Astrocyte of the spinal cord (primary cell): ENCODE data around the gene PSMD12.
"Not testable (repeated sequence)": the region's sequence is repeated elsewhere in the genome, so short reads cannot be mapped to it uniquely, and the experiment has no call there.

ENCODE experiments used
- DNase-seq: peaks from one replicate; pipeline ENCODE4 v3.0.0; 2011; ENCODE audit warnings: low read depth, low spot score
- H3K4me3 ChIP-seq: 2 replicates; pipeline ENCODE4 v1.5.1; 2011; ENCODE audit warnings: low read depth, mild to moderate bottlenecking, low read length, moderate library complexity
- in situ Hi-C: cut with HindIII; loops from 2 replicates; pipeline ENCODE4 v1.10.0; 2017; ENCODE audit warnings: low sequenced_read_pairs
- TF ChIP-seq, protein P1 (sequence below): IDR thresholded peaks from 2 replicates; pipeline ENCODE4 v1.5.1; 2012; ENCODE audit warnings: low read depth, mild to moderate bottlenecking, low read length, inconsistent platforms

PSMD12 gene

DNA sequence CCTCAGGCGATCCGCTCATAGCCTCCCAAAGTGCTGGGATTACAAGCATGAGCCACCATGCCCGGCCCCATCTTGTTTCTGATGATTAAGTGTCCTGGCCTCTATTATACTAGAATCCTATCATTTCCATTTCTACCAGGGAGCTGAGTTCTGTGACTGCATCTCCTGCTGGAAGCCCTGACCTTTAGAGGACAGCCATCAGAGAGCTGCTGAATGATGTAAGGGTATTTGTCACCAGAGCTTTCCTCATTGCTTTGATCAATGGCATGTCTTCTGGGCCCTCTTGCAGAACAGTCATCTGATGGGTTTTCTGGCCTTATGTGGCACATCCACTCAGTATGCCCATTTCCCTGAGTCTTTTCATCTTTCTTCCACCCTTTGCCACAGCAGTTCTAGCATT lies 39.9 kb downstream of the PSMD12 start:
- in situ Hi-C loops = no loop called here
- no peak overlapping the region for H3K4me3 ChIP-seq

GRCh38 chr17:67324330-67324729 lies 42.0 kb downstream of the PSMD12 start:
- in situ Hi-C loops = no loop called here
- no peak for DNase-seq
- H3K4me3 ChIP-seq = no peak overlapping the region
- TF ChIP-seq, protein P1, sequence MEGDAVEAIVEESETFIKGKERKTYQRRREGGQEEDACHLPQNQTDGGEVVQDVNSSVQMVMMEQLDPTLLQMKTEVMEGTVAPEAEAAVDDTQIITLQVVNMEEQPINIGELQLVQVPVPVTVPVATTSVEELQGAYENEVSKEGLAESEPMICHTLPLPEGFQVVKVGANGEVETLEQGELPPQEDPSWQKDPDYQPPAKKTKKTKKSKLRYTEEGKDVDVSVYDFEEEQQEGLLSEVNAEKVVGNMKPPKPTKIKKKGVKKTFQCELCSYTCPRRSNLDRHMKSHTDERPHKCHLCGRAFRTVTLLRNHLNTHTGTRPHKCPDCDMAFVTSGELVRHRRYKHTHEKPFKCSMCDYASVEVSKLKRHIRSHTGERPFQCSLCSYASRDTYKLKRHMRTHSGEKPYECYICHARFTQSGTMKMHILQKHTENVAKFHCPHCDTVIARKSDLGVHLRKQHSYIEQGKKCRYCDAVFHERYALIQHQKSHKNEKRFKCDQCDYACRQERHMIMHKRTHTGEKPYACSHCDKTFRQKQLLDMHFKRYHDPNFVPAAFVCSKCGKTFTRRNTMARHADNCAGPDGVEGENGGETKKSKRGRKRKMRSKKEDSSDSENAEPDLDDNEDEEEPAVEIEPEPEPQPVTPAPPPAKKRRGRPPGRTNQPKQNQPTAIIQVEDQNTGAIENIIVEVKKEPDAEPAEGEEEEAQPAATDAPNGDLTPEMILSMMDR = no peak

More for the DNA sequence above, 39.9 kb downstream of the PSMD12 start:
- TF ChIP-seq, protein P1 = no peak
- no peak for DNase-seq

DNA sequence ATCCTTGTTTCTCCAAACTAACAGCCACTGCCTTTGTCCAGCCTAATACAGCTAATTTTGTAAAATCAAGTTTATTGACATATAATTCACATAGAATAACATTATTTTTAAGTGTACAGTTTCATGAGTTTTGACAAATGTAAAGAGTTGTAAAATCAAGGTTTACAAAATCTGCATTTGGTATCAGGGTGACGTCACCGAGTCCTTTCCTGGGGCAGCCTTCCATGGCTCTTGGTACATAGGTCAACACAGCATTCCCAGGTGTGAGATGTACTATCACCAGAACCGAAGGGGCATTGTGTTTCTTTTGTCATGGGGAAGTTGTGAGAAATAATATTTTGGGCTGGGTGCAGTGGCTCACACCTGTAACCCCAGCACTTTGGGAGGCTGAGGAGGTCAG lies 42.9 kb downstream of the PSMD12 start:
- DNase-seq = no peak
- in situ Hi-C loops = no loop called here
- H3K4me3 ChIP-seq = no peak overlapping the region
- TF ChIP-seq, protein P1 = no peak

DNA sequence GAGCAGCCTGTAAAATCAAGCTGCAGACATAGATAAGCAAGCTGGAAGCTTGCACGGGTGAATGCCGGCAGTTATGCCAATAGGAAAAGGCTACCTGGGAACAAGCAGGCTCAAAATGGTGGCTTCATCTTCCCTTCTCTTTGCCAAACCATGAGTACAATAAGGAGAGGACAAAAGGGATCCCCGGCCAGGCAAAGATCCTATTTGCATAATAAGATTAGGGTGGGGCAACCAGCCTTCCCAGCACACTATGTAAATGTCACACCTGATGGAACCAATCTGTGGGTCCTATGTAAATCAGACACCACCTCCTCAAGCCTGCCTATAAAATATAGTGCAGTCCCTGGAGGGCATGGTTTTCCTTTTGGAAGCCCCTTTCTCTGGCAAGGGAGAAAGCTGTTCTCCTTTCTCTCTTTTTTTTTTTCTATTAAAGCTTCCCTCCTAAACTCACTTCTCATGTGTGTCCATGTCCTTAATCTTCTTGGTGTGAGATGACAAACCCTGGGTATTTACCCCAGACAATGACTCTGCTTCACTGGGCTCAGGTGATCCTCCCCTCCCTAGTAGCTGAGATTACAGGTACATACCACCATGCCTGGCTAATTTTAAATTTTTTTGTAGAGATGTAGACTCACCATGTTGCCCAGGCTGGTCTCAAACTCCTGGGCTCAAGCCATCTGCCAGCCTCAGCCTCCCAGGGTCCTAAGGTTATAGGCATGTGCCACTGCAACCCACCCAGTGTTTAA lies 44.2 kb downstream of the PSMD12 start:
- H3K4me3 ChIP-seq = no peak overlapping the region
- in situ Hi-C loops = no loop called here
- no peak for DNase-seq
- TF ChIP-seq, protein P1 = no peak

GRCh38 chr17:67321486-67321885 lies 44.9 kb downstream of the PSMD12 start:
- H3K4me3 ChIP-seq, DNase-seq, in situ Hi-C loops: not testable (repeated sequence)

GRCh38 chr17:67316781-67317180 lies 49.6 kb downstream of the PSMD12 start:
- in situ Hi-C loops = no loop called here
- H3K4me3 ChIP-seq = no peak overlapping the region
- DNase-seq = no peak
- TF ChIP-seq, protein P1 = no peak

- in situ Hi-C loops = no loop called here
- H3K4me3 ChIP-seq = no peak overlapping the region
- TF ChIP-seq, protein P1 = no peak
- no peak for DNase-seq
These were observed 50.5 kb downstream of the PSMD12 start for GRCh38 chr17:67315865-67316264.
